ENCODE data around the gene DPEP2.
"Not testable (repeated sequence)": the region's sequence is repeated elsewhere in the genome, so short reads cannot be mapped to it uniquely, and the experiment has no call there.

Gene DPEP2, protein sequence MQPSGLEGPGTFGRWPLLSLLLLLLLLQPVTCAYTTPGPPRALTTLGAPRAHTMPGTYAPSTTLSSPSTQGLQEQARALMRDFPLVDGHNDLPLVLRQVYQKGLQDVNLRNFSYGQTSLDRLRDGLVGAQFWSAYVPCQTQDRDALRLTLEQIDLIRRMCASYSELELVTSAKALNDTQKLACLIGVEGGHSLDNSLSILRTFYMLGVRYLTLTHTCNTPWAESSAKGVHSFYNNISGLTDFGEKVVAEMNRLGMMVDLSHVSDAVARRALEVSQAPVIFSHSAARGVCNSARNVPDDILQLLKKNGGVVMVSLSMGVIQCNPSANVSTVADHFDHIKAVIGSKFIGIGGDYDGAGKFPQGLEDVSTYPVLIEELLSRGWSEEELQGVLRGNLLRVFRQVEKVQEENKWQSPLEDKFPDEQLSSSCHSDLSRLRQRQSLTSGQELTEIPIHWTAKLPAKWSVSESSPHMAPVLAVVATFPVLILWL

GRCh38 chr16:67998779-67999688, at the start of gene DPEP2:
DPEP2 (minus strand) TSS chr16:67999484; CDS start chr16:67993212, 6,272 bp downstream.
- DNase-seq, result not testable (repeated sequence)

- no peak for DNase-seq
These were observed 48.7 kb upstream of the DPEP2 start for GRCh38 chr16:68047987-68048386.

- no peak for DNase-seq
These were observed 46.8 kb upstream of the DPEP2 start for GRCh38 chr16:68046106-68046505.

DNA sequence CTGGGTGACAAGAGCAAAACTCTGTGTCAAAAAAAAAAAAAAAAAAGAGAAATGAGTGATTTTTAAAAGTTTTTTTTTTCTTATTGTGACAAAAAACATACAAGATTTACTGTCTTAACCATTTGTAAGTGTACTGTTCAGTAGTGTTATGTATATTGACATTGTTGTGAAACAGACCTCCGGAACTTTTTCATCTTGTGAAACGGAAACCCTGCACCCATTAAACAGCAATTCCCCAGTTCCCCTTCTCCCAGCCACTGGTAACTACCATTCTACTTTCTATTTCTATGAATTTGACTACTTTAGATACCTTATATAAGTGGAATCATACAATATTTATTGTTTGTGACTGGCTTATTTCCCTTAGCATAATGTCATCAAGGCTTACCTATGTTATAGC, 42.5 kb upstream of the DPEP2 start:
- no peak for DNase-seq

DNA sequence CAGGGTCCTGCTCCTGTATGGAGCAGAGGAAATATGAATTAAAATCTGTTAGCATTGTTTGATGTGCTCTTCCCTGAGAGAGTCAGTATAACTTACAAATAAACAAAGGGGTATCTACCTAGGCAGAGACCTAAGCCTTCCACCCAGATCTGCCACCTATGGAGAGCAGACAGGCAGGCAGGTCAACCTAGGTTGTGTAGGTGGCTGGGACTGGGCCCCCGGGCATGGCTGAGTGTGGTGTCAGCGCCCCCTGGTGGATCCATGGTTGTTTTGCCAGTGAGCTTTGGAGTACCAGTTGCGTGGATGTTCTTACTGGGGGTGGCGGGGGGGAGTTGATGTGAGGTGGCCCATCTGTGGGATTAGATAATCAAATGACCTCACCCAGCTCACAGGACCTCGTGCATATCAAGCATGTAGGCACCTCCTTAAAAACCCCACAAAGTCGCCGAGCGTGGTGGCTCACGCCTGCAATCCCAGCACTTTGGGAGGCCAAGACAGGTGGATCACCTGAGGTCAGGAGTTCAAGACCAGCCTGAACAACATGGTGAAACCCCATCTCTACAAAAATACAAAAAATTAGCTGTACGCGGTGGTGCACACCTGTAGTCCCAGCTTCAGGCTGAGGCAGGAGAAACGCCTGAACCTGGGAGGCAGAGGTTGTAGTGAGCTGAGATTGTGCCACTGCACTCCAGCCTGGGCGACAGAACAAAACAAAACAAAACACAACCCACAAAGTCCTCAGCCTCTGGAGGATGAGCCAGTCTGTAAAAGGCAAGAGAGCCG, 41.4 kb upstream of the DPEP2 start:
- no peak for DNase-seq

DNA sequence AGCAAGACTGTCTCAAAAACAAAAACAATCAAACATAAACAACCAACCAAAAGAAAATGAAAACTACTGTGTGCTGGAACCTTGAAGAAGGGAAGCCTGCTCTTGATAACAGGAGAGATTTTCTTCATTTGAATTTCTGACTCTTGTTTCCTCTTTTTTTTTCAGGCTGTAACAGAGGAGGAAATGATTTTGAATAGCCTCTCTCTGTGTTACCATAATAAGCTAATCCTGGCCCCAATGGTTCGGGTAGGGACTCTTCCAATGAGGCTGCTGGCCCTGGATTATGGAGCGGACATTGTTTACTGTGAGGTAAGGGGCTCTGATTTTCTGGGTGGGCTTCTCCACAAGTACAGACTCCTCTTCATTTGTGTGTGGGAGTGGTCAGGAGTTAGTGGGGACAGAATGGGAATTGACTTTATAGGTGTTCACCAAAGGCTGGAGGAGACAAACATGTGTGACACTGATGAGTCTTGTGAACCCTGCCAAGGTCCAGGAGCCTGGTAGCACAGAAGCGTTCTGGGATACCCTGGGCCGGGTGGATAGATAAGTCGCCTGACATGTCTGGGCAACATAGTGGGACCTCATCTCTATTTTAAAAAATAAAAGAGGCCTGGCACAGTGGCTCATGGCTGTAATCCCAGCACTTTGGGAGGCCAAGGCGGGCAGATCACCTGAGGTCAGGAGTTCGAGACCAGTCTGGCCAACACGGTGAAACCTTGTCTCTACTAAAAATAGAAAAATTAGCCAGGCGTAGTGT, 38.7 kb upstream of the DPEP2 start:
- no peak for DNase-seq

- no peak for DNase-seq
These were observed 35.9 kb upstream of the DPEP2 start for GRCh38 chr16:68035227-68035626.

GRCh38 chr16:68033101-68033500, 33.8 kb upstream of the DPEP2 start:
- no peak for DNase-seq

GRCh38 chr16:68031951-68032350, 32.7 kb upstream of the DPEP2 start:
- DNase-seq, result no peak

DNA sequence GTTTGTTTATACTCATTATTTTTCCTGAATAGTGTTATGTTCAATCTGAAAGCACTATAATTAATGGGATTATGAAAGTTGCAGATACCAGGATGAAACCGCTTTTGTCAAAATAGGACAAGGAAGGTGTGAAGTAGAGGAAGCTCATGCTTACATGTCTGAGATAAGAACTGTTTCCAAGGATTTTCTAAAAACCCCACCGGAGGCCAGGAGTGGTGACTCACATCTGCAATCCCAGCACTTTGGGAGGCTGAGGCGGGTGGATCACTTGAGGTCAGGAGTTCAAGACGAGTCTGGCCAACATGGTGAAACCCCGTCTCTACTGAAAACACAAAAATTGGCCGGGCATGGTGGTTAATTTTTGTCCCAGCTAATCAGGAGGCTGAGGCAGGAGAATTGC, 30.8 kb upstream of the DPEP2 start:
- not testable (repeated sequence) for DNase-seq

DNA sequence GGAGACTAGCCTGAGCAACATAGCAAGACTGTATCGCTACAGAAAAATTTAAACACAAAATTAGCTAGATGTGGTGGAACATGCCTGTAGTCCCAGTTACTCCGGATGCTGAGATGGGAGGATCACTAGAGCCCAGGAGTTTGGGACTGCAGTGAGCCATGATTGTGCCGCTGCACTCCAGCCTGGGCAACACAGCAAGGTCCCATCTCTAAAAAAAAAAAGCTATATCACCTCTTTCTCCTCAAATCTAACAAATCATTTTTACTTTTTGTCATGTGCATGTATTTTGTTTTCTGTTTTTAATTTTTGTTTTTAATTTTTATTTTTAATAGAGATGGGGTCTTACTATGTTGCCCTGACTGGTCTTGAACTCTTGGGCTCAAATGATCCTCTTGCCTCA, 29.7 kb upstream of the DPEP2 start:
- DNase-seq, result no peak

DNA sequence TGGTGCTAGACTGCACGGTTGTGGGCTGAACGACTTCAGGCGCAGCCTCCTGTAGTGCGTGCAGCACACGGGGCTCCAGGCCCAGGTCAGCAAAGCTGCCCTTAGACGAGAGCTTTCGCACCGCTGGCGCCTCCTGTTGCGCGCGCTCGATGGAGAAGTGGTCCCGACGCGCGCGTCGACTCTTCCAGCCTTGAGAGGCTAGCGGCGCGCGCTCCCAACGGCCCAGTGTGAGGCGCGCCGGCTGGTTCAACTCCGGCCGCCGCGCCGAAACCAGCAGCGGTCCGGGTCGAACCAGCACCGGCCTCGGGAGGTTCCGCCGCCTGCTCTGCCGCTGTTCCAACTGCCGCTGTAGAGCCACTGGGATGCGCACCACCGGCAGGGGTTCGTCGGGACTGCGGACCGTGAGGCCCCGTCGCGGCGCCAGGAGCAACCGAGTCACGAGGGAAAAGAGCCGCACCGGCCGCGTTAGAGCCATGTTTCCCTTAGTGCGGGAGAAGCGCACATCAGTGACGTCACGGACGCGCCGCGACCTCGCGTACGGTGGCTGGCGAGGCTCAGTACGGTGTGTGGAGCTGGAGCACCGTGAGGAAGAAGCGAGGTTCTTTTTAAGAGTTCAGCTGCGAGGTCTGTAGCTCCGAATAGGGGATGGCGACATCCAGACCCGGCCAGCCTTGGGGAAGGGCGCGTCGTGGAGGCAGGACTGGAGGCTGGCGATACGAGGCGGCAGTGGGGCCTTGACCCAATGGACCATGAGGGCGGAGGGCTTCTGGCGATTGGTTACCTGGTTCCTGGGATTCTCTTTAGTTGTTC, 23.6 kb upstream of the DPEP2 start, which contains the start of the genes DDX28 and DUS2:
DDX28 (minus strand) TSS at position 505 of the 810 bp plus-strand sequence; CDS start at position 475, 30 bp downstream.
DUS2 (plus strand) TSS at position 557 of the 810 bp plus-strand sequence. CDS start 14,740 bp downstream, outside the sequence.
- DNase-seq, result peak; percentile 78

GRCh38 chr16:68022278-68022727, 23.0 kb upstream of the DPEP2 start:
- DNase-seq, result no peak

GRCh38 chr16:68021490-68021889, 22.2 kb upstream of the DPEP2 start:
- DNase-seq, result no peak

- no peak for DNase-seq
These were observed 19.9 kb upstream of the DPEP2 start for GRCh38 chr16:68019167-68019680.

GRCh38 chr16:68015681-68016080, 16.4 kb upstream of the DPEP2 start, which contains the start of gene DPEP2NB:
DPEP2NB (minus strand) TSS chr16:68015911; CDS start chr16:68015770, 141 bp downstream.
- no peak for DNase-seq

GRCh38 chr16:68013440-68013839, 14.2 kb upstream of the DPEP2 start:
- DNase-seq, result no peak

DNA sequence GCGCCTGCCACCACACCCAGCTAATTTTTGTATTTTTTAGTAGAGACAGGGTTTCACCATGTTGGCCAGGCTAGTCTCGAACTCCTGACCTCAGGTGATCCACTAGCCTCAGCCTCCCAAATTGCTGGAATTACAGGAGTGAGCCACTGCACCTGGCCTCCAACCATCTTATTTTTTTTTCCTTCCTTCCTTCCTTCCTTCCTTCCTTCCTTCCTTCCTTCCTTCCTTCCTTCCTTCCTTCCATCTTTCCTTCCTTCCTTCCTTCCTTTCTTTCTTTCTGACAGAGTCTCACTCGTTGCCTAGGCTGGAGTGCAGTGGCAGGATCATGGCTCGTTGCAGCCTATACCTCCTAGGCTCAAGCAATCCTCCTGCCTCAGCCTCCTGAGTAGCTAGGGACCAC, 10.6 kb upstream of the DPEP2 start:
- DNase-seq, result not testable (repeated sequence)

DNA sequence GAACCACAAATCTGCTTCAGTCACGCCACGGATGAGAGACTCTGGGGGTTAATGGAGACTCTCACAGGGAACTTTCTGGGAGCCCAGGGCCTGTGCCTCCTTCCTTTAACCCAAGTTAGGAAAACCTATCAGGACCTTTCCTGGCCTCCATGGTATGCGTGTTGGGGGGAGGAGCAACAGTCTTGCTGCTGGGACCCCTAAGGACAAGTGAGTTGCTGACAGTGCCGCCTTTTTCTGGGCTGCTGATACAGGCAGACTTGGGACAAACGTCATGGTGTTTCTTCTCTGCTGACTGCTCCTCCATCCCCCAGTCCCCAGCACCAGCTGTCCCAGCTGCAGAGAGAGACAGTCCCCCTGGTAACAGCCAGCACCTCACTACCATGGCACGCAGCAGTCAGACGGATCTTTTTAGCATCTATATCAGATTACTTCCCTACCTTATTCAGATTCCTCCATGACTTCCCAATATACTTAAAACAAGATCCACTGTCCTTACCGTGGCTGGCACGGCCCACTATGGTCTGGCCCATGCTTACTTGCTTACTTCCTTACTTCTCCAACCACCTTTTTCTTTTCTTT, 10.0 kb upstream of the DPEP2 start:
- no peak for DNase-seq

DNA sequence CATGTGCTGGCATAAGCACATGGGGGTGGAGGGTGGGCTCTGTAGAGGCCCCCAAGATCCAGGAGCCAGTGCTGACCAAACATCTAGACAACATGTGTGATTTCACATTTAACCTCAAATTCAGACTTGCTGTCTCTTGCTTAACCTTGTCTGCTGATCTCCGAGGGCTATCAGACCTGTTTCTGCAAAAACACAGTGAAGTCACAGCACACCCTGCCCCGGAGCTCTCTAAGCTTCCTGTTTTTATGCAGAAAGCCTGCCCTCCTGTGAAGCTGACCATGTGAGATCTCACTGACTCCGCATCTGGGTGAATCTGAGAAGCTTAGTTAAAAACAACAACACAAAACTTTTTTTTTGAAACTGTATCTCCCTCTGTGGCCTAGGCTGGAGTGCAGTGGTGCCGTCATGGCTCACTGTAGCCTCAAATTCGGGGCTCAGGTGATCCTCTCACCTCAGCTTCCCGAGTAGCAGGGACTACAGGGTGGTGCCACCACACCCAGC, 6.6 kb upstream of the DPEP2 start:
- no peak for DNase-seq
